ENCODE data around the gene SLC9A3.
"Not testable (repeated sequence)": the region's sequence is repeated elsewhere in the genome, so short reads cannot be mapped to it uniquely, and the experiment has no call there.

The SLC9A3 gene

GRCh38 chr5:524234-524972 is at the start of gene SLC9A3:
Gene SLC9A3 (minus strand): TSS chr5:524449.
- no peak for DNase-seq

- DNase-seq, result no peak
Observed at GRCh38 chr5:573976-574375, 49.7 kb upstream of the SLC9A3 start.

- DNase-seq, result no peak
Observed at GRCh38 chr5:573206-573605, 49.0 kb upstream of the SLC9A3 start.

DNA sequence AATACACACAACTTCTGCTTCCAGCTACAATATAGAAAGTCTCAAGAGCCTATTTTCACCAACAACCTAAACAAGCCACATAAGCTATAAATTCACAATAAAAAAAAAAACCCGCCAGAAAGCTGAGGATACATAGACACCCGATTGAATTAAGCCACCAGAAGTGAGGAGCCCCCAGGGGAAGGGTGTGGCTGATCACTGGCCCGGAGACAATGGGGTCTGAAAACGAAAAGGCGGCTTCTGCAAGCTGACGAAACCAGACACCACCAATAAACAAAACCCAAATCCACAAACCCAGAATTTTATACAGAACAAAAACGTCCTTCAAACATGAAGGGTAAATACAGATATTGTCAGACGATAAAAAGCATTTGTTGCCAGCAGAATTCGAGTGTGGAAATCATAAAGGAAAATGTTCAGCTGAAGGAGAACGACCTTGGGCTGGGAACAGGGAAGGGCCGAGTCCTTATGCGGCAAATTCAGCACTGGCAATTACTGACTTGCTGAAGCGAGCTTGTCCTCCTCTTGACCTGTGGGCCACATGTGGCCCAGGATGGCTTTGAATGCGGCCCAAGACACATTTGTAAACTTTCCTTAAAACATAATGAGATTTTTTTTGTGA is 48.3 kb upstream of the SLC9A3 start:
- no peak for DNase-seq

GRCh38 chr5:571791-572190 is 47.5 kb upstream of the SLC9A3 start:
- no peak for DNase-seq

DNA sequence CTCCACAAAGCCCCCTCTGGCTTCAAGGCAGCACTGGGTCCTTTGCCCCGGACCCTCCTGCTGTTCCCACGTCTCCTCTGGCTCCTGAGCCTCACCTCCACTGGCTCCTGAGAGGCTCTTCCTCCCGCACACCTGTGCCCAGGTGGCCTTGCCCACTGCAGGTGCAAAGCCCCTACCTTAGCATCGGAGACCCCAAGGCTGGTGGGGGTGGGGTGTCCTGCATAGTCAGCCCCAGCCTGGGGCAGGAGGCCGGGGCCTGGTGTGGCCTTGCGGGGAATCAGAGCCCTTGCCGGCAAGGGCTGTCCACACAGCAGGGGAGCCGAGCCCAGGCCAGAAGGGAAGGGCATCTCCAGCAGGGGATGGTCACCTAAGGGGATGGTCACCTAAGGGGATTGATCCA is 46.6 kb upstream of the SLC9A3 start:
- DNase-seq, result no peak

- DNase-seq, result no peak
Observed at GRCh38 chr5:570446-570845, 46.2 kb upstream of the SLC9A3 start.

GRCh38 chr5:569868-570361 is 45.7 kb upstream of the SLC9A3 start:
- DNase-seq, result no peak

- DNase-seq, result no peak
Observed at GRCh38 chr5:569358-569867, 45.2 kb upstream of the SLC9A3 start.

DNA sequence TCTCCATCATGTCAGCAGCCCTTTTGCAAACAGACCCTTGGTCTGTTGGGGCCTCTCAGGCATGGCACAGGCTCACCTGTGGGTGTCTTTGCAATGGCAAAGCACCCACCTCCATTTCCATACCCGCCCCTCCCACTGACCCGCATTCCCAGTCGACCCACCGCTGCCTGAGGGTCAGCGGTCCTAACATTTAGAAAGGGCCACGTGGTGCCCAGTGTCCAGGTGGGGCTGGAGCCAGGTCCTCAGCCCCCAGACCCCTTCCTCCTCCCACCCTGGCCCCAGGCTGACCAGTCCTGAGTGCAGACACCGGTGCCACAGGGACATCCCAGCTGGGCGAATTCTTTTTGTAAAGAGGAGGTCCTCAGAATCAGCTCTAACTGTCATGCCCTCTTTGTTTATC is 44.6 kb upstream of the SLC9A3 start:
- no peak for DNase-seq

DNA sequence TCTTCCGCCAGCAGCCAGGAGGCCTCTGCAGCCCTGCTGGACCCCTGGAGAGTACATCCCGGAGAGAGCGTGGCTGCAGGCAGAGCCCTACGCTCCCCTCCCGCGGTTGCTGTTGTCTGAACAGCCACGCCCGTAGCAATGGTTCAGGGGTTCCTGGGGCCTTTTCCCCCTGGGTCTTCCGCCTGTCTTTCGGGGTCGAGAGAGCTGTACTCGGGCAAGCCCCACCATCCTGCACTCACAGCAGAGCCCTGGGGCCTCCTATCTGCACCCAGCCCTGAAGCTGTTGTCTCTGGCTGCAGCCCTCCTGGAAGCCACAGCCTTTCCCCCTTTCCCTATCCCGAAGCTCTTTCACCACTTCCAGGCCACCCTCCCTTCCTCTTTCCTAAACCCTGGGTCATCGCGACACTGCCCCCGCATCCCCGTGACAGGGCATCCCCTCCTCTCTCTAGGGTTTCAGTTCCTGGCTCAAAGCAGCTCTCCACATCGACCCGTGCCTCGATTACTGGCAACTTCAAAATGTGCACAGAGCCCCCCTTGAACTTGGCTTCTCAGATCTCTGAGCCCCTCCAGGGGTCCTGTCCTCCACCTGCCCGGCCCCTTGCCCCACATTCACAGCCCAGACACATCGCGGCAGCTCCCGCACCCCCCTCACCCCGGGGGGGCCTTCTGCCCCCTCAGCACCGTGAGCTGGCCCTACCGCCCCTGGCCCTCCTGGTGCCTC is 44.0 kb upstream of the SLC9A3 start:
- DNase-seq, result no peak

GRCh38 chr5:567664-568060 is 43.4 kb upstream of the SLC9A3 start:
- no peak for DNase-seq

GRCh38 chr5:566636-567309 is 42.5 kb upstream of the SLC9A3 start:
- DNase-seq, result no peak

GRCh38 chr5:565782-566440 is 41.7 kb upstream of the SLC9A3 start:
- no peak for DNase-seq

DNA sequence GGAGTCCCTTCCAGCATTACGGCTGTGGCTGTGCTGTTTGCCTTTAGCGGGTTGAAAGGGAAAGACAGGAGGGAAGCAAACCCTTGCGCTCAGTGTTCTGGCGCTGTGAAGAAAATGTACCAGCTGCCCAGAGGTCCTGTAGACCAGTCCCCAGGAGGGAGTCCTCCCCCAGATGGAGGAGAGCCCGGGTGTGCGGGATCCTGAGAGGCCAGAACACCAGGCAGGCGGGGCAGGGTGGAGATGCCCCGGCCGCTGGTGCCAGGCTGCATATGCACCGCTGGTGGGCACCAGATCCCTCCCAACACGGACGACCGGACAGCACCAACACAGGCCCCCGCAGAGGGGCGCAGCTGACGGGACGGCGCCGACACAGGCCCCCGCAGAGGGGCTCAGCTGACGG is 37.2 kb upstream of the SLC9A3 start:
- no peak for DNase-seq

DNA sequence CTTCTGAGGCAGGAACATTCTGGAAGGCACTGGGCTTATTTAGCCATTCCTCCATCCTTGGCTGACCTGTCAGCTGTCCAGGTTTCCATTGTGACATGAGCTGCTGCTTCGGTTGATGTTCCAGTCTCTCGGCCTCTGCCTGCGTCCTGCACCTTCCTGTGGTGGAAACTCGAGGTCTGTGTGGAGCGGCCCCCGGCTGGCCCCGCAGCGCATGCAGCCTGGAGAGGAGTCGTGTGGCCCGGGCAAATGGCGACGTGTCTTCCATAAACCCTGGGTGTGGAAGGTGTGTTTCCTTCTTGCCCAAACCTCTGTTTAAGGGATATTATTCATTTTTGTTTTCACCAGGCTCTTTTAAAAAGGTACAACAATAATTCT is 36.5 kb upstream of the SLC9A3 start:
- no peak for DNase-seq

DNA sequence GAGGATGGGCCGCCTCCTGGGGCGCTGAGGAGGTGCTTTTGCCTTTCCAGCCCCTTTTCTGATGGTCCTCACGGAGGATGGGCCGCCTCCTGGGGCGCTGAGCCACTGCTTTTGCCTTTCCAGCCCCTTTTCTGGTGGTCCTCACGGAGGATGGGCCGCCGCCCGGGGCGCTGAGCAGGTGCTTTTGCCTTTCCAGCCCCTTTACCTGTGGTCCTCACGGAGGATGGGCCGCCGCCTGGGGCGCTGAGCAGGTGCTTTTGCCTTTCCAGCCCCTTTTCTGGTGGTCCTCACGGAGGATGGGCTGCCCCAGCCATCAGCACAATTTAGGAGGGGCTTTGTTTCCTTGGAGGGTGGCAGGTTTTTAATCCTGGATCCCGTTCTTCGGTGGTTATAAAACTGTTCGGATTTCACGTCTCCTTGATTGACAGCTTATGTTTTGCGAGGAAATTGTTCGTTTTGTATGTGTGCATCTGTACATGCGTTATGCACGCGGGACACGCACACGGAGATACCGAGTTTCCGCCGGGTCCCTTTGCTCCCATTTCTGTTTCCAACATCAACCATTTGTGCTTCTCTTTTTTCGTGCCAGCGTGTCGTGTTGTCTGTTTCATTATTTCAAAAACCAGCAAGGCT is 34.7 kb upstream of the SLC9A3 start:
- no peak for DNase-seq

DNA sequence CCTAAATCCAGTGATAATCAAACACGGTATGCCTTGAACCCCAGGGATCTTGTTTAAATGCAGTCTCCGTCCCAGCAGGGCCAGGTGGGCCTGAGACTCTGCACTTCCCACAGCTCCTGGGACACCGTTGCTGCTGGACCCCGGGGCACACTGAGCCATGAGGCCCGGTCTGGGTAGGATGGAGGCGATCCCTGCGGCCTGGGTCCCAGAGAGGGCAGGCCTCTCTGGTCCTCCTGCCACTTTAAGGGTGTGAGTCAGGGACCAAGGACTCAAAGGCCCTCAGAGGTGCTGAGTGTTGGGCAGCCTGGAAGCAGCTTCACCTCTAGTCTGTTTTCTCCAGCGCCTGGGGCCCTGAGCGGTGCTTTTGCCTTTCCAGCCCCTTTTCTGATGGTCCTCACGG is 34.1 kb upstream of the SLC9A3 start:
- no peak for DNase-seq

GRCh38 chr5:557917-558316 is 33.7 kb upstream of the SLC9A3 start:
- not testable (repeated sequence) for DNase-seq

DNA sequence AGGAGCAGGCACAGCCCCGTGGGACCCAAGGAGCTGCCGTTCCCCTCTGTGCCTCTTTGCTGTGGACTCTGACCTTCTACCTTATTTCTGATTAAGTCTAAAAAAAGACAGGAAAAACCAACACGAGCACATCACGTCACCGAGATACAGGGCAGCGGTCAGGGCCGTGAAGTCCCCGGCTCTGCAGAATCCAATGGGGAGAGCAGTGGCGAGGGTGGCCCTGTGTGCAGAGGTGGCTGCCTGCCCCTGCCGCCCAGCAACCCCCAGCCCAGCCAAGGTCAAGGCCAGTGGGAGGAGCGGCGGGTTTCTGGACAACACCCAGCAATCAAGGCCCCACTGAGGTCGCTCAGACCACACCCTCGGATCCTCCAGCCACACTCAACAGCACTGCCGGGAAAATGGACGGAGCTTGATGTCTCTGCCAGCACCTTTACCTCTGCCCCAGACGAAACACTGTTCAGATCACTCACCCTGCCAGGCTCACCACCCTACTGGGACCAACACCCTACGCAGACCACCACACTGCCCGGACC is 32.7 kb upstream of the SLC9A3 start:
- no peak for DNase-seq

DNA sequence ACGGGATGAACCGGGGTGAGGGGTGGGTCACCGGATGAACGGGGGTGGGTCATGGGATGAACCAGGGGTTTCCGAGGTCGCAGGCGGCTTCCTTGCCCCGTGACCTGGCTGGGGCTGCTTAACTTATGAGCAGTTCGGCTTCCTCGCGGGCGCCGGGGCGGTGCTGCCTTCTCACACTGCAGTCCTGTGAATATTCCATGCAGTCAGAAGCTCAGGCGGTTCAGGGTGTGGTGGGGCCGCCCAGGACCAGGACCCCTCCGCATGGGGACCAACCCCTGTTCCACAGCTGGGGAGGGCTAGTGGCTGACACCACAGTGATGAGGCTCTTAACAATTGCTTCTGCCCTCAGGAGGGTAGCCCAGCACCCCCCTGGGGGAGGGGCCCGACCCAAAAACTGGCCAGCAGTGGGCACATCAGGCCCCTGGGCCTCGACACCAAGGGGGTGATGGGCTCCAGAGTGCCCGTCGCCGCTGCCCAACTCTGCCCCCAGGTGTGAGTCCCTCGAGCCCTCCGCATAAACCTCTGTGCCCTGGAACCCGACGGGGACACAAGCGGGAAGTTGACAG is 30.9 kb upstream of the SLC9A3 start:
- DNase-seq, result no peak
